HG02938 (cell line): ENCODE data around the gene EYA4.
"Not testable (repeated sequence)": the region's sequence is repeated elsewhere in the genome, so short reads cannot be mapped to it uniquely, and the experiment has no call there.

Experiments used
- ATAC-seq: cut with Tn5 transposase; IDR thresholded peaks from one replicate; pipeline ENCODE4 v1.9.1; 2021; ENCODE audit warnings: mild to moderate bottlenecking, moderate library complexity; ENCODE audit not compliant: unreplicated experiment

EYA4 gene

GRCh38 chr6:133393891-133394290 lies 152.7 kb downstream of the EYA4 start:
- no peak for ATAC-seq

GRCh38 chr6:133394630-133395029 lies 153.5 kb downstream of the EYA4 start:
- ATAC-seq = no peak

- no peak for ATAC-seq
These were observed 155.3 kb downstream of the EYA4 start for GRCh38 chr6:133396233-133396983.

- ATAC-seq = no peak
These were observed 155.8 kb downstream of the EYA4 start for GRCh38 chr6:133396984-133397348.

- not testable (repeated sequence) for ATAC-seq
These were observed 156.4 kb downstream of the EYA4 start for GRCh38 chr6:133397601-133398000.

- no peak for ATAC-seq
These were observed 158.3 kb downstream of the EYA4 start for GRCh38 chr6:133399426-133399825.

- ATAC-seq = no peak
These were observed 163.0 kb downstream of the EYA4 start for GRCh38 chr6:133404151-133404550.

GRCh38 chr6:133404728-133405127 lies 163.6 kb downstream of the EYA4 start:
- no peak for ATAC-seq

- ATAC-seq = no peak
These were observed 166.4 kb downstream of the EYA4 start for GRCh38 chr6:133407320-133408100.

- no peak for ATAC-seq
These were observed 167.0 kb downstream of the EYA4 start for GRCh38 chr6:133408132-133408531.

GRCh38 chr6:133408543-133408942 lies 167.4 kb downstream of the EYA4 start:
- ATAC-seq = no peak

- ATAC-seq = no peak
These were observed 169.7 kb downstream of the EYA4 start for GRCh38 chr6:133410638-133411435.

- ATAC-seq = no peak
These were observed 170.6 kb downstream of the EYA4 start for GRCh38 chr6:133411757-133412156.

GRCh38 chr6:133415262-133415661 lies 174.1 kb downstream of the EYA4 start:
- ATAC-seq = no peak

GRCh38 chr6:133418108-133418507 lies 177.0 kb downstream of the EYA4 start:
- ATAC-seq = no peak

GRCh38 chr6:133423242-133423641 lies 182.1 kb downstream of the EYA4 start:
- ATAC-seq = no peak

GRCh38 chr6:133424359-133424758 lies 183.2 kb downstream of the EYA4 start:
- no peak for ATAC-seq

- no peak for ATAC-seq
These were observed 184.9 kb downstream of the EYA4 start for GRCh38 chr6:133426038-133426437.

GRCh38 chr6:133428295-133428694 lies 187.1 kb downstream of the EYA4 start:
- no peak for ATAC-seq

GRCh38 chr6:133430530-133430929 lies 189.4 kb downstream of the EYA4 start:
- ATAC-seq = no peak

GRCh38 chr6:133431031-133431430 lies 189.9 kb downstream of the EYA4 start:
- ATAC-seq = no peak
